ENCODE measurements around the gene GALNT9. TPM values are rescaled to one million over a fixed set of nuclear protein-coding genes. Genes with fewer than 3 reads are reported as not detected.

GALNT9 gene
- total RNA-seq, 4 donors from 2014 or later: not detected

GRCh38 chr12:132341318-132342050 is 12.1 kb upstream of the GALNT9 start:
- WGBS, 2 donors: 87 to 88% methylated on average over 9 to 10 of the region's 40 CpGs
- Histone ChIP-seq H3K27me3 (peaks cover 0 to 97% (median 0%) of the 10 kb centered on the region in 4 donors), H3K9me3 (peaks cover 0 to 5% (median 0%) of the 10 kb centered on the region in 3 donors), H3K36me3 (no peaks in the 10 kb centered on the region), H3K27ac (no peak overlapping the region), H3K4me3 (no peak overlapping the region), H3K4me1 (no peaks in the 10 kb centered on the region)
- intact Hi-C loops (cut with DNase I): no loop called here
- TF ChIP-seq POLR2A (IDR thresholded peaks at IDR 0.05): no peak
- no peak for TF ChIP-seq CTCF (IDR thresholded peaks at IDR 0.05)
- DNase-seq: no peak

DNA sequence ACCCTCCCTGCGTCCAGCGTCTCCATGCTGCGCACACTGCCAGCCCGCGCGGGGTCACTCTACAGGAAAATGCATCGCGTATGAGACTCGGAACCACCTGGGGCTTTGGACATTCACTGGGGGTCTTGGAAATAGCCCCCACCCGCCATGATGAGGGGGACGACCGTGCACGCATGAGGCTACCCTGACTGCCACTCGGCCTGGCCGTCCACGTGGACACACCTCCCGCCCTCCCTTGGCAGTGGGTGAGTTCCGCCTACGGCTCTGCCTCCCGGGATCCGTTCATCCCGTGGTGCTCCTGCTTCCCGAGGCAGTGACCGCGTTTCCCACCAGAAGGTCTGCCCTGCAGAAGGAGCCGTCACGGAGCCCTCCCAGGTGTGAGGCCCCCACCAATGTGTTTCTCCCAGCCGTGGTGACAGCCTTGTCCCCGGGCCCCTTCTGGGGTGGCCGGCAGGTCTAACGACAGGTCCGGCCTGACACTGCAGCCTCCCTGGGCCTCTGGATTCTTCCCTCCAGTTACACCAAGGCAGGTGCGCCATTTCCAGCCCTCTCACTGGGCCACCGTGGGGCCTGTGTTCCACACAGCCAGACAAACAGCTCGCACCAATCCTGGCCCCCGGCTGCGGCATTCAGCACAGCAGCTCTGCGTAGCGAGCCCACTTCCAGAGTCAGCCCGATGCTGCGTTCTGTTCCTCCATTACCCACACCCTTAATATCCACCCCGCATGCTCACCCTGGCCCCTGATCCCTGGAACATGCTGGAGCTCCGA is 11.1 kb upstream of the GALNT9 start:
- no peak for DNase-seq
- 69 to 84% methylated on average over 12 to 13 of the region's 43 CpGs for WGBS, 2 donors
- peaks cover 0 to 95% (median 0%) of the 10 kb centered on the region in 4 donors for H3K27me3 ChIP-seq

GRCh38 chr12:132339856-132340255 is 10.5 kb upstream of the GALNT9 start:
- Histone ChIP-seq H3K27me3 (peaks cover 0 to 95% (median 0%) of the 10 kb centered on the region in 4 donors), H3K9me3 (peaks cover 0 to 7% (median 0%) of the 10 kb centered on the region in 3 donors), H3K4me3 (no peak overlapping the region), H3K27ac (no peak overlapping the region), H3K36me3 (no peaks in the 10 kb centered on the region), H3K4me1 (no peaks in the 10 kb centered on the region)
- no peak for DNase-seq
- TF ChIP-seq CTCF (IDR thresholded peaks at IDR 0.05): no peak
- TF ChIP-seq POLR2A (IDR thresholded peaks at IDR 0.05): no peak
- WGBS, 2 donors: 80 to 85% methylated on average over 3 to 11 of the region's 17 CpGs
- intact Hi-C loops (cut with DNase I): no loop called here

More for the DNA sequence above, 11.1 kb upstream of the GALNT9 start:
- TF ChIP-seq CTCF (IDR thresholded peaks at IDR 0.05) (no peak), POLR2A (IDR thresholded peaks at IDR 0.05) (no peak)
- Histone ChIP-seq H3K4me3 (no peak overlapping the region), H3K27ac (no peak overlapping the region), H3K36me3 (no peaks in the 10 kb centered on the region), H3K4me1 (no peaks in the 10 kb centered on the region), H3K9me3 (peaks cover 0 to 7% (median 0%) of the 10 kb centered on the region in 3 donors)
- intact Hi-C loops (cut with DNase I): no loop called here

GRCh38 chr12:132338781-132339180 is 9.4 kb upstream of the GALNT9 start:
- TF ChIP-seq POLR2A (IDR thresholded peaks at IDR 0.05) (no peak), CTCF (IDR thresholded peaks at IDR 0.05) (no peak)
- H3K27me3 ChIP-seq: peaks cover 0 to 95% (median 0%) of the 10 kb centered on the region in 4 donors
- no peaks in the 10 kb centered on the region for H3K36me3 ChIP-seq
- H3K27ac ChIP-seq: no peak overlapping the region
- H3K4me1 ChIP-seq: no peaks in the 10 kb centered on the region
- WGBS, 2 donors: no CpG with 5 or more reads among the region's 24 CpGs
- intact Hi-C loops (cut with DNase I): no loop called here
- peaks cover 0 to 7% (median 0%) of the 10 kb centered on the region in 3 donors for H3K9me3 ChIP-seq
- DNase-seq: no peak
- H3K4me3 ChIP-seq: no peak overlapping the region

DNA sequence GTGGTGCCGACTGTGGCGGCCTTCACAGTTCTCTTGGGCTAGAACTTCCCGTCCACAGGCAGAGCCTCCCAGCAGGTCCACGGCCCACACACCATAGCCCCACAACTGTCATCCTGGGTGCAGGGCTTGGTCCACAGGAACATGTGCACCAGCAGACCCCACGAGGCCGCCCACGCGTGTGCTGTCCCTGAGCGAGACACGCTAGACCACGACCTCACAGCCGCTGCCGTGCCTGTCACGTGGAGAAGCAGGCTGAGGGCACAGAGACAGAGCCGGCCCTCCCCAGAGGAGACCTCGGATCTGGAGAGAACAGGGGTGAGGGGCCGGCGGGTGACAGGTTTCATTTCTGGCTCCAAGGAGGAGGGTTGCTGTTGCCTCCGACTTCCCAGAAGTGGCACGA is 8.9 kb upstream of the GALNT9 start:
- DNase-seq: no peak
- Histone ChIP-seq H3K36me3 (no peaks in the 10 kb centered on the region), H3K9me3 (peaks cover 0 to 7% (median 0%) of the 10 kb centered on the region in 3 donors), H3K4me3 (no peak overlapping the region), H3K27ac (no peak overlapping the region), H3K27me3 (peaks cover 0 to 95% (median 0%) of the 10 kb centered on the region in 4 donors), H3K4me1 (no peaks in the 10 kb centered on the region)
- TF ChIP-seq POLR2A (IDR thresholded peaks at IDR 0.05) (no peak), CTCF (IDR thresholded peaks at IDR 0.05) (no peak)
- WGBS, 2 donors: 93 to 94% methylated on average over 8 to 9 of the region's 20 CpGs
- intact Hi-C loops (cut with DNase I): no loop called here
